HG03521 (cell line): Measurements from ENCODE around the gene ADPRHL1.

ENCODE experiments used
- ATAC-seq: cut with Tn5 transposase; IDR thresholded peaks from one replicate; pipeline ENCODE4 v1.9.1; 2021; ENCODE audit warnings: mild to moderate bottlenecking, moderate library complexity; ENCODE audit not compliant: unreplicated experiment

The ADPRHL1 gene

DNA sequence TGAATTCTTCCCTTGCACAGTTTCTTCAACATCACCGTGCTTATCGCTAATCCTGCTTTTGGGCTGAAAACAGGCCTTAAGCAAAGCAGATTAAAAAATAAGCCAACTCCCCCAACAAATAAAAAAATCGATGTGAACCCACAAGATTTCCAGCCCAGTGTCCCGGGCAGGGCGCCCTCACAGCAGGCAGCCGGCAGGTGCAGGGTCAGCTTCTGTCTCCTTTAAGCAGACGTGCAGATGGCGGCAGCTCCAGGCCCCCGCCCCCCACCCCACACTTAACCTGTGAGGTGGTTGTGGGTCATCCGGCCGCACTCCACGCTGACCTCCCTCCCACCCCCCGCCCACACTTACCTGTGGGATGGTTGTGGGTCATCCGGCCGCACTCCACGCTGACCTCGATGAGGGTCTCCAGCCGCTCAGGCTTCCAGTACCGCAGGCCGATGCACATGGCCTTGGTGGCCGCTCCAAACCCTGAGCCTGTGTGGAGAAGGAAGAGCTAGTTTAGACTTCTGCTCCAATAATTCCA is 19.8 kb downstream of the ADPRHL1 start:
- no peak for ATAC-seq

- ATAC-seq, result no peak
Measured at GRCh38 chr13:113432506-113433270, 20.6 kb downstream of the ADPRHL1 start.

DNA sequence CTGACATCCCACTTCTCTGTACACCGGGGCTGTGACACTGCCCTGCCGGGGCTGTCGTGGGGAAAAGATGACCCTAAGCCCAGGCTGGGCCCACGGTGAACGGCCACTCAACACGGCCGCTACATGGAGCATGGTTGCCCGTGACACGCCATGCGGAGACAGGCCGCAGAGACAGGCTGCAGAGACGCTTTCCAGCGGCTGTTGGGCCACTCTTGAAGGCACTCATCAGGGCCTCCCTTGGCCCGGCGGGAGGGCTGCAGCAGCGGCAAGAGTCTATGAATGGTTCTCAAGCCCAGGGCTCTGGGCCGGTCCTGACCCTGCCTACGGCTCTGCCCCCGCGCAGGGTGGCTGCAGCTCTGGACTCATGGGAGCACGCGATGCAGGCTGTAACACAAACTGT is 22.1 kb downstream of the ADPRHL1 start:
- ATAC-seq, result no peak

DNA sequence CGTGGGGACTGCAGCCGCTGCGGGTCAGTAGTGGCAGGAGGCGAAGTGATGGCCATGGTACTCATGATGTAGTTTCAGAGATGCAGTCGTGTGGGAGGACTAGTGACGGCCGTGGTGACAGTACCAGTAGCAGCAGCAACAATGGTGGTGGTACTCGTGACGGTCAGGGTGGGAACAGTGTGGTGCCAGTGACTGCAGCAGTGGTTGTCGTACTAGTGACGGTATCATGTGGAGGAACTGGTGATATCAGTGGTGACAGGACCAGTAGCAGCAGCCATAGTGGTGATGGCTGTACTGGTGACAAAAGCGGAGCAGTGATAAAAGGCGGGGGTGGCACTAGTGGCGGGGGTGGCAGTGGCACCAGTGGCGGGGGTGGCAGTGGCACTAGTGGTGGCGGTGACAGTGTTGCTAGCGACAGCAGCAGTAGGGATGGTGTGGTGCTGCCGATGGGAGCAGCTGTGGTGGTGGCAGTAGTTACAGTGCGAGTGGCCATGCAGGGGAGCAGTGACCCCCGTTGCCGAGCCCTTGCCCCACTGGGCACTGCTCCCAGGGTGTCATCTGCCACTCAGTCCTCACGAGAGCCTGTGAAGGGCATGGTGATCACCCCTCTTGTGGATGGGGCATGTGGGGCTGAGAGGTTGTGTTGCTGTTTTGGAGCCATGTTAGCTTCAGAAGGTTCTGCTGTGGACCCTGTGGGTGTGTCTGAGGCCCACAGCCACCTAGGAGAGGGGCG is 22.7 kb downstream of the ADPRHL1 start:
- ATAC-seq, result no peak

GRCh38 chr13:113429608-113429985 is 23.7 kb downstream of the ADPRHL1 start:
- no peak for ATAC-seq

DNA sequence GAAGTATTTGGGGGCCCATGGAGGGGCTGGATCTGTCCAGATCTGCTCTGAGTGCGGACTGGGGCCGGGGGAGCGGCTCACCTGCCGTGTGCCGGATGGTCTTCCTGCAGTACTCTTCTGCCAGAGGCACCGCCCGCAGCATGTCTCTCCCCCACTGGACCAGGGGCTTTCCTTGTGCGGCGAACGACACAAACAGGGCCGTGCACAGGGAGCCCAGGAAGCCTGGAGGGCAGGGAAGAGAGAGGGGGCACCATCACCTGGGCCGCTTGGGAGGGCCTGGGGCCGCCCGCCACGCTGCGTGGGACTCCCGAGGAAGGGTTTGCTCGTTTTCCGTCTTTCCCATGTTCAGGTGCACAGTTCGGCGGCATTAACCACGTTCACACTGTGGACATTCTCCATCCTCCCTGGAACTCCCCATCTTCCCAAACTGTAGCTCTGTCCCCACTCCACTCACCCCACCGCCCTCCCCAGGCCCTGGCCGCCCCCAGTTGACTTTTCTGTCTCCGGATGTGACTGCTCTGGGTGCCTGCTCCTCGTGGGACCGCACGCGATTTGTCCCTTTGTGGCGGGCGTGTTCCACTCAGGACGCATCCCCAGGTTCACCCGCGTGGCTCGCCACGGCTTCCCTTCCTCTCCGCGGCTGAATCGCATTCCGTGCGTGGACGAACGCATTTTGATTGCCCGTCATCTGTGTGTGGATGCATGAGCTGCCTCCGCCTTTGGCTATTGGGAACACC is 24.2 kb downstream of the ADPRHL1 start:
- ATAC-seq, result no peak

DNA sequence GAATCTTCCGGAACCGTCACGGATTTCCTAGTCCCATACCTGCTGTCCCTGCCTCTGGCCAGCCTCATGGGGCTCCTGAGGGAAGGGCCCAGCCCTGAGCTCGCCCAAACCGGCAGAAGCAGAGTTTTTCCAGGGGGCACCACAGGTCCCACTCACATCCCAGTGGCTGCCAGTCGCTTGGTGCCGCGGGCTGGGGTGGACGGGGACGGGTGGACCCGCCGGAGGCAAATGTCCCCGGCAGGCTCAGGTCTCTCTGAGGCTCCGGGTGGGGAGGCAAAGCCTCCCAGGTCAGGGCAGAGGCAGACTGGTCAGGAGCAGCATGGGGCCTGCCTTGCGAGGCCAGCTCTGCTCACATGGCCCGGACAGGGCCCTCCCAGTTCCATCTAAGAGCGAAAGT is 24.8 kb downstream of the ADPRHL1 start:
- ATAC-seq, result no peak

DNA sequence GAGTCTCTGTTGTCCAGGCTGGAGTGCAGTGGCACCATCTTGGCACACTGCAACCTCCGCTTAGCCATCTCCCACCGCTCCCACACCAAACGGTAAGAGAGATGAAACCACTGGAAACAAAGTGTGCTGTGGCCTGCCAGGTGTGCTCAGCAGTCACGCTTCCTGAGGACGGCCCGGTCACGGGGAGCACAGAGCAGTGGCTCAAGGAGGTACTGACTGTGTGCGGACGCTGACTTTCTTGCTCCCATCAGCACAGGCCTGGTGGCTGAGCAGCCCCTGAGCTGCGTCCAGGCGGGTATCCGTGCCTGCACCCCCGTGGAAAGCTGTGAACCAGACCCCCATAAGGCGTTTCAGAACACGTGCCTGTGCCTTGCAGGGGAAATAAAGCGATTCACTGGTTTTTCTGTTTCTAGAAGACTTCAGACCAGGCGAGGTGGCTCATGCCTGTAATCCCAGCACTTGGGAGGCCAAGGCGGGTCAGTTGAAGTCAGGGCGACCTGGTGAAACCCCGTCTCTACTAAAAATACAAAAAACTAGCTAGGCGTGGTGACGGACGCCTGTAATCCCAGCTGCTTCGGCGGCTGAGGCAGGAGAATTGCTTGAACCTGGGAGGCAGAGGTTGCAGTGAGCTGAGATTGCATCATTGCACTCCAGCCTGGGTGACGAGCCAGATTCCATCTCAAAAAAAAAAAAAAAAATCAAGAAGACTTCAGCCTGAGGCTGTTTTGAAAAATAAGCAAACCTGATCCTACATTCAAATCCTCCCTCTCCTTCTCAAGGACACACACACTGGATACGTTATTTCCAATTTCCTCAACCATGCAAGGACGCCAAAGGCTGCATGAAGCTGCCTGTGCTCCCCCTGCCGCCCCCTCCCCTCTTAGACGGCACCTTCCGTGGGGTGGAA is 25.5 kb downstream of the ADPRHL1 start:
- ATAC-seq, result no peak

DNA sequence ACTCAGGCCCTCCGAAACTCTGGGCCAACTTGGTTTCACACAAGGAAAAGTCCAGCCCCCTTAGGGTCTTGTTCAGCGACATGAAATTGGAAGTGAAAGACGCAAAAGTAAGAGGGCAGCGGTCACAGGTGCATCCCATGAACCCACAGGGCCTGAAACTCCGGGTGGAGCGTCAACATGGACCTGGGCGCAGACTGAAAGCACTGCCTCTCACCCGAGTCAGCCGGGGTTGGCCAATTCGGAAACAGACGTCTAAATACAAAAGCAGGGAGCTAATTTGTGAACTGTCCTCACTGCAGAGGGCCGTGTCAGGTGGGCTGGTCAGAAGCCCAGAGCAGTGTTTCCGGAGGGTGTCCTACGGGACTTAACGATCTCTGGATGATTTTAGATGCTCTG is 26.7 kb downstream of the ADPRHL1 start:
- ATAC-seq, result no peak

- ATAC-seq, result no peak
Measured at GRCh38 chr13:113425941-113426590, 27.2 kb downstream of the ADPRHL1 start.

DNA sequence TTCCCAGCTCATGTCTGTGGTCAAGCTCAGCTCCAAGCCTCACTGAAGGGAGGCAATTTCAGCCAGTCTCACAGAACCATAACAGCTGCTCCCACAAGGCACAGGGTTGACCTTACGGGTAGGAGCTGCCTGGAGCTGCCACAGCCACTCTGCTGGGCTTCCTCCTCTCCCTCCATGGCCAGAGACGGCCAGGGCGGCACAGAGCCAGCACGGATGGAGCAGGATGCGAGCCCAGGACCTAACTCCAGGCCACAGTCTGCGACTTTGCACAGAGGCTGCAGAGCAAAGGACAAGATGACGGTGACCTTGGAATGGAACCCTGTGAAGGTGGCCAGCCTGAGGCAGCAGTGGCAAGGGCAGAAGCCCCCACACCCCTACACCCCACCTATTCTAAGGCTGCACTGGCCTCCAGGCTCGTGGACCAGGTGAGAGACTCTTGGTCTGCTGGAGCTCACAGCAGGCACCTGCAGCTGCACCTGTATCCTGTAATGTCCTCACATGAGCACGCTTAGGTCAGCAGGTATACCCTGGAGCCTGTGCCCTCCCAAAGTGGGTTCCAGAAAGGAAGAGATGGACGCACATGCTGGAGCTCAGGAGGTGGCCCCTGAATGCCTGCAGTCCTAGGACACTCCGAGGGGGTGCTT is 29.6 kb downstream of the ADPRHL1 start:
- no peak for ATAC-seq

GRCh38 chr13:113422807-113423519 is 30.3 kb downstream of the ADPRHL1 start:
- ATAC-seq, result no peak

- ATAC-seq, result no peak
Measured at GRCh38 chr13:113421673-113422270, 31.5 kb downstream of the ADPRHL1 start.

GRCh38 chr13:113420833-113421600 is 32.3 kb downstream of the ADPRHL1 start:
- no peak for ATAC-seq

- ATAC-seq, result no peak
Measured at GRCh38 chr13:113420232-113420631, 33.1 kb downstream of the ADPRHL1 start.

DNA sequence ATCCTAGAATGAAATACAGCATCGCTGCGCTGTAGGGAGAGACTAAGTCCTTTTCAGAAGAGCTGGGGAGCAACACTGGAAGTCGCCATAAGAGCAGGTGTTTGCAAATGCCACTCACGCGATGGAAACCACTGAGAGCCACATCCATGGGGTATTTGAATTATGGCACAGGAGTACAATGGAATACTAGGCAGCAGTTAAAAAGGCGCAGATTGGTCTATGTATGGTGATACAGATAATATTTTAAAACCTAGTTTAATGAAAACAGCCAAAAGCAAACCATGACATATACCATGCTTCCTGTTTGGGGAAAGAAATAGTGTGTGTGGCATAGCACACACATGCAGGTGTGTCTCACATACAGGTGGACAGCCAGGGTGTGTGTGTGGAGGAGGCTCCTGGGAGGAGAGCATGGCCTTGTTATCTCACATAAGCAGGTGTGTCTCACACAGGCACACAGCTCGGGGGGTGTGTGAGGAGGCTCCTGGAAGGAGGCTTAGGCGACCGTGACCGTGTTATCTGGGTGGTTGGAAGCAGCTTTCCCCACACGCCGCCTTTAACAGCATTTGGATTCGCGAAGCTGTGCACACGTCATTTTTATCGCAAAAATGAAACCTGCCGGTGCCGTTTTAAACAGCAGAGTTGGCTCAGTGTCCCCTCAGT is 33.6 kb downstream of the ADPRHL1 start:
- no peak for ATAC-seq

GRCh38 chr13:113418722-113419049 is 34.6 kb downstream of the ADPRHL1 start:
- no peak for ATAC-seq
